Measurements from ENCODE around the gene TRAF1.

TRAF1 gene

DNA sequence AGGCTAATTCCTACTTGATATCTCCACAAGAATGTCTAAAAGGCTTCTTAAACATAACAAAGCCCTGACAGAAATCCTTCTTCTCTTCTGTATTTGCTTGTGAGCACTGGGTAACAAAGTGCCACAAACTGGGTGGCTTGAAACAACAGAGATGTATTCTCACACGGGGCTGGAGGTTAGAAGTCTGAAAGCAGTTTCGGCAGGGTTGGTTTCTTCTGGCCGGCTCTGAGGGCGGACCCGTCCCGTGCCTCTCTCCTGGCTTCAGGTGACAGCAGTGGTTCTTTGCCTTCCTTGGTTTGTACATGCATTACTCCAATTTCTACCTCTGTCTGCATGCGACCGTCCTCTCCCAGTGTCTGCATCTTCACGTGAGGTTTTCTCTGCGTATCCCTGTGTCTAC, 14.0 kb upstream of the TRAF1 start:
- no peak for DNase-seq

DNA sequence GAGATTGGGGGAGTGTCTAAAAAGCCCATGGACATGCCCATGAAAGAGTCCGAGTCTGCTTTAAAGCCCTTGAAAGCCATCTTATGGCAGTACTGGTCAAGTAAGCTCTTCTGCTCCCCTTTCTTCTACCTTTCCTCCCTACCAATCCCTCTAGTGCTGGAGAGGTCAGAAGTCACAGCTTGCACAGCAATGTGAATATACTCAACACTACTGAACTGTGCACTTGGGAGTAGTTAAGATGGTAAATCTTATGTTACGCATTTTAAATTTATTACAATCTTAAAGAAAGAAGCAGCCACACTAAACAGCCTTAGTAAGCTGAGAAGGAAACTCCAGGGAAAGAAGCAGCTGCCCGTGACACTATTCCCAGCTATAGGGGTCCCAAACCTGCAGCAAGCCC, 12.3 kb upstream of the TRAF1 start:
- no peak for DNase-seq

DNA sequence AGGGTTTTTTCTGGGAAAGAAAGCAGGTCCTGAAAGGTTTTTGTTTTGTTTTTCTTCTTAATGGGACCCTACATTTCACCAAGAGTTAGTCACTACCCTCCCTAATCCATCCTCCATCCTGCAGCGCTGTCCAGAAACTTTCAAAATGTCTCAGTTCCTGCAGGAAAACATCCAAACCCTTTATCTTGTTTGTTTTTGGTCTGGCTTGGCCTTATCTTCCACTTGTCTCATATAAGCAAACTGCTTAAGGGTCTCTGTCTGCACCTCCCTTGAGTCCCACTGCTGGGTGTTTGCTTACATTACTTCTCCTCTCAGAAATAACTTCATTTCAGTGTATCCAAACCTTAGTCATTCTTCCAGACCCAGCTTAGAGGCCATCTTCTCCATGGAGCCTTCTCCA, 11.0 kb upstream of the TRAF1 start:
- DNase-seq, result no peak

DNA sequence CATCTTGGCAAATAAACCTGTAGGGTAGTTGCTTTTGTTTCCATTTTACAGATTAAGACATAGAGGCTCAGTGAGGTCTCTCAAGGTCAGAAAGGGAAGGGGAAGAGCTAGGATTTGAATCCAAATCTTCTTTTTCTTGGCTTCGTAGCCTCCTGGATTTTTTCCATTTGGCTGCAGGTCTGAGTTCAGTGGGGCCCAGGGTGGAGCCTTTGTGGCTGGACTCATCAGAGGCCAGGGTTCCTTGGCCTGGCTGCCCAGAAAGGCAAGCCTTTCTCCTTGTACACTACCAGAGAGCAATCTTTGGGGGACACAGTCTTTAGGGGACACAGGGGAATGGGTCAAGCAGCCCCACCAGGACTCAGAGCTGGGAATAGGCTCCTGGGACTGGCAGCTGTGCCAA, 10.5 kb upstream of the TRAF1 start:
- DNase-seq, result no peak

DNA sequence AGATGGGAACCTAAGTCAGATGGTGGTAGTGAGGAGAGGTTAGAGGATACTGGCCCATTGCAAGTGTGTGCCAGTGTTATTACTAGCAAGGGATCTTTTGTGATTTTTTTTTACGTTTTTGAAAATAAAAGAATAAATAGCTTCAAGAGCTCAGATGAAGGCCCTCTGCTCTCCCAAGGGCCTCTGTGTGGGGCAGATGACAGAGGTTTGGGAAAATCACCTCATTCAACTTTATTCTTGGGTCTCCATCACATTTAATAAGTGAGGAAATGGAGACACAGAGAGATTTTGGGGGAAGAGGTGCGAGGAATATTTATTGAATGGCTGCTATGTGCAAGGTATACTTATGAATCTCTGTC, 10.1 kb upstream of the TRAF1 start:
- DNase-seq, result no peak

DNA sequence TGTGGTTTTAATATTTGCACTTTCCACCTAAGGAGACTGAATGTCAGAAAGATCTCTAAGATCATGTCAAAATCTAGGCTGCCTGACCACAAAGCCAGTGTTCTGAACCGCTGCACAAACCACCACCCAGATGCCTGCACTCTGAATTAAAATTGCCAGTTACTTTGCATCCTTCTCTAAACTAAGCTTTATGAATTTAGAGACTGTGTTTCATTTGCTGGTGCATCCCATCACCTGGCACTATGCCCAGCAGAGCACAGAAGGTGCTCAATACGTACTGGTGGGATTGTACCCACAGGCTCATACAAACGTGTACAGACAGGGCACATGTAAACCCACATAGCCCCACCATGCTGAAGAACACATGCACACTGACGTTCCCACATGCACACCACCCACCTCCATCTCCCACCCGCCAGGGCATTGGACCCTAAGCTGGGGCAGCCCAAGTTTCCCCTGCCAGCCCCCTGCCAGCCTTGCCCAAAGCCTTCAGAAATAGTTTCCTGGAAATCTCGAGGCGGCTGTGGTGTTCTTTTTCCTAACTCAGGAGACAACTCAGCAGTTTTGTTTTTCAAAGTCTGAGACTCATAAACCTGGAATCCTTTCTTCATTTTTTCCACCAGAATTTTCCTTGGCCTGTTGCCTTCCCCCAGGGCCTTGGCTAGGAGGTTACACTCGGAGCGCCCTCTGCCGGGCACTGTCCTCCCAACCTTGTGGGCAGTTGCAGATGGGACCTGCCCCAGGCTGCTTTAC, 9.6 kb upstream of the TRAF1 start:
- DNase-seq, result peak; percentile 81

DNA sequence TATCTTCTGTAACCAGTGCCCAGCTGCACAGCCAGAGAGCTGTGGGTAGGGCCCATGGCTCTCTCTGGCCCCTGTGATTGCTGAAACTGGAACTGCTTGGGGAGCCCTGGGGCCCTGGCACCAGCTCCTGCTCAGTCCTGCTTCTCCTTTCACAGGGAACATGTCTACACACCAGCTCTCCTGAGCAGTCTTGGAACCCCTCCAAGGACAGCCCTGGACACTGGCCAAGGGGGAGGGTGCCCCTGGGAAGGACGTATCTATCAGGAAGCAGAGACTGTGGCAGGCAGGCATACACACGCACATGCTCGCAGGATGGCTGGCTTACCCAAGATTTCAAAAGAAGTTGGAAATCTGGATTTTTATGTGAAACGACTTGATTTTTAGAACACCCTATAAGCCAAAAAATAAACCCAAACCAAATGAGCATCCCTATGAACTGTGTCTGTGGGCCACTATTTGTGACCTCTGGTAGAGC, 8.8 kb upstream of the TRAF1 start:
- DNase-seq, result no peak

DNA sequence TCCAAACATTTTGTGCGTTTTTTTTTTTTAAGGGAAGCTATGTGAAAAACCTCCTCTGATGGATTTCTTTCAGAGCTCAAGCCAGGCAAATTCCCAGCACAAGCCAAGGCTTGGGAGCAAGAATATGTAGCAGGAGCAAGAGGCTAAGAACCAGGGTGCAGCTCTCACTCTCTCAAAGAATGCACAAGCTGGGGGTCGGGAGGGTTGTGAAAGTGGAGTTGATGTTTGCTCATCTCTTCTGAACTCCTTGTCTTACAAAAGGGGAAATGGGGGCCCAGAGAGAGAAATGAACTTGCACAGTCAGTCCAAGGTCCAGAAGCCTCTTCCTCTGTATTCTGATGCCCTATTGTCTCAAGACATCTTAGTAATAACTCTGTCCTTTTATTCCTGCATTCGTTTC, 7.7 kb upstream of the TRAF1 start:
- DNase-seq, result no peak

DNA sequence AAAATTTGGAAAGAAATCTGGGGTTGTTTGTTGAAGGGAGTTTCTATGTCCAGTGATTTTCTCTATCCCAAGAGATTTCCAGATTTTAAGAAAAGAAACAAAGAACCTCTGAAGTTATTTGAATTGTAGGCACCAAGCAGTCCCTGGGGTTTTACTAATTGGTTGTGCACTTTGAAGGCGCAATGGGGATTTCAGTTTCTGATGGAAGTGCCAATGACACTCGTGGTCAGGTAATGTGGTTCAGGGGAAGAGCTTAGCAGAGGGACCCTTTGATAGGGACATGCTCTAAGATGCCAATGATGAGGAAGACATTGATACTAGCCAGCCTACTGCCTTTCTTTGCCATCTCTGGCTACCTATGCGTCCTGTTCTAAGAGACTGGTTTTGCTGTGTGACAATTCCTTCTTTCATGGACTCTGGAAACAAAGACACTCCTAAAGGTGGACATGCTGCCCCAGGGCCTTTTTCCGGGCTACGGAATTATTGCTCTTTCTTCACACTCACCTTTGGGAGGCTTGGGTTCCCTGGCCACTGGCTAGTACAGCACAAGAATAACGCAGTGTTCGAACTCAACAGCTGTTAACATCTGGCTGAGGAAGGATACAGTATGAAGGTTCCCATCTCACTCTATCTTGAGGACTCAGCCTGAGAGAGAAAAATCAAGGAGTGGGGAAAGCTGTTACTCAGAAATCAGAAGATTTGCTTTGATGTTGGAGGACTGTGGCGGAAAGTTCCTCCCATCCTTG, 6.9 kb upstream of the TRAF1 start:
- no peak for DNase-seq

DNA sequence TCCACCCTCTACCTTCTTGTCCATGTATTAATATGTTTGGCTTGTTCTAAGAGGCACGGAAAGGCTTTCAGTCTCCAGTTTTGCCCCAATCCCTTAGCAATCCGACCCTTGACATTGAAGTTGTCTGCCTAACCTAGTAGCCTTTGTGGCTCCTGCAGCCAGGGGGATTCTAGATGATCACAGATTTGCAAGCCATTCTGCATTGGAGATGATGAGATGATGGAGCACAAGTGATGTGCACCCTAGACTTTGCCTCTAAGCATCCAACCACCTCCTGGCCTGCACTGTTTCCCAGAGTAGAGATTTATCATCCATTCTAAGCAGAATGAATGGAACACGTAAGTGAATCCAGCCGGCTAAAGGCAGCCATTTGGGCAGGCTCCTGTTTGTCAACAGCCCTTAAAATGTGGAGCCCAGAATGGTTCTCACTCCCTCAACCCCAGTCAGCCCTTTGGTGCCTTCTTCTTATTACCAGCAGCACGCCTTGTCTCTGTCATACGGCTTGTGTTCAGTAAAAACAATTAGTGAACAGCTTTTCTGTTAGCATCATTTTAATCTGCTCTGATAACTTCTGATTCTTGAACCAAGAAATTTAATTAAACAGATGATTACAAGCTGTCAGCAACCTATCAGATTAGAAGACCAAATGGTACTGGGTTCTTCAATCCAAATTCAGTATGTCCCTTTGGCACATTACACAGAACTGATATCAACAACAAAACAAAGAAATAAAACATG, 5.7 kb upstream of the TRAF1 start:
- DNase-seq, result no peak

DNA sequence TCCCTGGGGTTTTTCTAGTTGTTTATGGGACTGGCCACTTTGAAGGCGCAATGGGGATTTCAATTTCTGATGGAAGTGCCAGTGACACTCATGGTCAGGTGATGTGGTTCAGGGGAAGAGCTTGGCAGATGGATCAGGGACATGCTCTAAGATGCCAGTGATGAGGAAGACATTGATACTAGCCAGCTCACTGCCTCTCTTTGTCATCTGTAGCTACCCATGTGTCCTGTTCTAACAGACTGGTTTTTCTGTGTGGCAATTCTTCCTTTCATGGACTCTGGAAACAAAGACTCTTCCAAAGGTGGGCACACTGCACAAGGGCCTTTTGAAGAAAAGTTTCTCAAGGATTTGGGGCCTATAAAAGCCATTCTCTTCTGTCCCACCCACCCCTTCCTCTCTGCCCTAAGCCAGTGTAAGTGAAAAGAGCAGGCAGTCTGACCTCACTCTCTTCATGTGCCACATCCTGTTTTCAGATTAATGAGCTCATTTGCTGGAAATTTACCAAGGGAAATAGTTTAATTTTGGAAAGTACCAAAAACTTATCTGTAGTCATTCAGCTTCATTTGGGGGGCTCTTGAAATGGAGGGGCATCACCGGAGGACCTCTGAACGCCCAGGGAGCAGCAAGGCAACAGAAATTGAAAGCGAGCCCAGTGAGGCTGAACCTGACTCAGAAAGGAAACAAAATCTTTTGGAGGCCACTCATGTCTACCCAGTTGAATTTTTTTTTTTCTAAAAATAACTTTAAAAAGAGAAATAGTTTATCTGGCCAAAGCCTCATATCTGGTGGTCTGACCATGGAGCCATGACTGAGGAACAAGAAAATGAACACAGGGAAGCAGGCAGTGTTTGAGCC, 4.9 kb upstream of the TRAF1 start:
- peak; percentile 88 for DNase-seq

DNA sequence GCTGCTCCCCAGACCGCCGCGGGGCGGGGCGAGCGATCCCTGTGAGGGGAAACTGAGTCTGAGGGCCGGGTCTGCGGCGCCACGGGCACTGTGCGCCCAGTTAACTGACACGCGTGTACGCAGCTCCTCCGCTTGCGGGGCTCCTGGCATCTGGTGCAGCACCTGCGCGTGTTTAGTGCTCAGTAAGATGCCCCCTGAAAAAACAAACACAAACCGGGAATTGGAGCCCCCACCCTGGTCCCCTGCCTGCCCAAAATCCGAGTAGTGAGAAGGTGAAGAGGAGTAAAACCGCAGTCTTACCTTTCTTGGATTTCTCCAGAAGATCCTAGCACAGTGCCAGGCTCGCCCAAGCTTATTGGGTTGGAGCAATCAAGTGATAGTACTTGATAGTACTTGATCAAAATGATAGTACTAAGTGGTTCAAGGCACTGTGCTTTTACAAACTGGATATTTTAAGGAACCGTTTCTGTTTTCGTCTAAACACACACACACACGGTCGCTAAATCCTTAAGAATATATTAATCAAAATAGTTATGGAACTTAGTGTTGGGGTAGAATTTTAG, 2.7 kb upstream of the TRAF1 start:
- DNase-seq, result no peak

DNA sequence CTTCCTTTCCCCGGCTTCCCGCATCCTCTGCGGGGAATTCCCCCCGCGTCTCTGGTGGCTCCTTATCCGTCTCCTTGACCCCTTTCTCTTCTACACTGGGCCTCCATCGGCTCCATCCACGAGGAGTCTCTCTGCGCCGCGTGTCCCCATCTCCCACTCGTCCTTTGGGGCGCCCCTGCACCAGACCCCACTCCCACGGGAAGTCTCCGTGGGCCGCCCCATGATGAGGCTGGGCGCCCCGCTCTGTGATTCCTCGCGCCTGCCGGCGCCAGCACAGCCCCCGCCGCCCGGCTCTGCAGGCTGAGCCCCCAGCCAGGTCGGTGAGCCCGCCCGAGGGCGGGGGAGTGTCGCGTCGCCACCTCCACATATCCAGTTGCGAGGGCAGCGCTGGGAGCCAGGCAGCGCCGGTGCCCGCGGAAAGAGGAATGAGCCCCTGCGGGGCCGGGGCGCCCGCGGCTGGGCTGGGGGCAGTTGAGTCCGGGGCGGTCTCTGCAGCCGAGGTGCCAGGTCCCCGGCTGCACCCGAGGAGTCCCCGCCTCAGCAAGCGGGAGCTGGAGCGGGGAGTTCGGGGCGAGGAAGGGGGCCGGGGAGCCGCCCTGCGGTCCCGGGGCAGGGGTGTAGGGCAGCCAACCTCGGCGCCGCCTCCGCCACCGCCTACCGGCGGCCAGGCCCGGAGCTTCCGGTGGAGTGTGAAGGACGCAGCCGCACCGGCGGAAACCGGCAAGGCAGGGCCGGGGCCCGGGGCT, 2.1 kb upstream of the TRAF1 start:
- DNase-seq, result peak; percentile 77

DNA sequence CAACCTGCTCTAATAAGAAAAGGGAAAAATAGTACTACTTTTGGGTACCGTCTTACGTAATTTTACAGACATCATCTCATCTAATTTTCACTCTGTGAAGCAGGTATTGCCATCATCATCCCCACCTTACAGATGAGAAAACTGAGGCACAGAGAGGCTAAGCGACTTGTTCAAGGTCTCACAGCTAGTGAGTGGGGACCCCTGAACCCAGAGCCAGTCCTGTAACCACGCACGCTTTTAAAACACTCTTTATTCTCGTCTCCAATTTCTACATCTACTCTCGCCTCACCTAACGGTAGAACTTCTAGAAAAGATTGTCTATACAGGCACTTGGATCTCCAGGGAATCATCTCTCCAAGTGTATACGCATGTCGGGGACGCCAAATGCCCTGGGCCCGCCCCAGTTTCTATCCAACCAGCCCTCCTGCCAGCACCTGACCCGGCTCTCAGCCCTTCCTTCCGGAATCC, 1.5 kb upstream of the TRAF1 start:
- peak; percentile 57 for DNase-seq

DNA sequence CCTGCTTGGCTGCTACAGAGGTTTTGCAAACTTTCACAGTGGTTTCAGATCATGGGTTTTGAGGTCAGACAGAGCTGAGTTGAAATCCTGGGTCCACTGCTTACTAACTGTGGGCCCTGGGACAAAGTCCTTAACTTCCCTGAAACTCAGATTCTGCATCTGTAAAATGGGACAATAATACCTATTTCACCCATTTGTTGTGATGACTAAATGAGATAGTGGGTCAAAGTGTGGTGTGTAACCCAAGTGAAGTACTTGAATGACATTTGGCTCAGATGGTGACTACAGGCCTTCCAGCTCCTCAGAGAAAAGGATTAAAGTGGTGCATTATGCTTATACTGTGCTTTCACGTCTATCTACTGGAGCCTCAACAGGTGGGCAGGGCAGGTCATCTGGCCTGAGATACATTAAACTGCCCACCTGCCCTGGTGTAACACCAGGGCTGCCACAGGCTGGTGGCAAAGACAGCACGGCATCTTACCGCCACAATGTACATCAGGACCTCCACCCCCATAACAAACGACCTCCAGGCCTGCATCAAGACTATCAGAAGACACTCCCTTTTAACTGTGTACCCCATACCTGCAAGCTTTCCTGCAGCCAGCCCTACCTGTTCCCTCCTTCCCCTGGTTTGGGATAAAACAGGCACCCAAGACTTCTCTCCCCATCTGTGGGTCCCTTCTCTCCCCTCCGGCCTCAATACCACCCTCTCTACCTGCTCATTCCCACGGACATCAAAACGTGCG, 846 bp upstream of the TRAF1 start:
- peak; percentile 48 for DNase-seq

DNA sequence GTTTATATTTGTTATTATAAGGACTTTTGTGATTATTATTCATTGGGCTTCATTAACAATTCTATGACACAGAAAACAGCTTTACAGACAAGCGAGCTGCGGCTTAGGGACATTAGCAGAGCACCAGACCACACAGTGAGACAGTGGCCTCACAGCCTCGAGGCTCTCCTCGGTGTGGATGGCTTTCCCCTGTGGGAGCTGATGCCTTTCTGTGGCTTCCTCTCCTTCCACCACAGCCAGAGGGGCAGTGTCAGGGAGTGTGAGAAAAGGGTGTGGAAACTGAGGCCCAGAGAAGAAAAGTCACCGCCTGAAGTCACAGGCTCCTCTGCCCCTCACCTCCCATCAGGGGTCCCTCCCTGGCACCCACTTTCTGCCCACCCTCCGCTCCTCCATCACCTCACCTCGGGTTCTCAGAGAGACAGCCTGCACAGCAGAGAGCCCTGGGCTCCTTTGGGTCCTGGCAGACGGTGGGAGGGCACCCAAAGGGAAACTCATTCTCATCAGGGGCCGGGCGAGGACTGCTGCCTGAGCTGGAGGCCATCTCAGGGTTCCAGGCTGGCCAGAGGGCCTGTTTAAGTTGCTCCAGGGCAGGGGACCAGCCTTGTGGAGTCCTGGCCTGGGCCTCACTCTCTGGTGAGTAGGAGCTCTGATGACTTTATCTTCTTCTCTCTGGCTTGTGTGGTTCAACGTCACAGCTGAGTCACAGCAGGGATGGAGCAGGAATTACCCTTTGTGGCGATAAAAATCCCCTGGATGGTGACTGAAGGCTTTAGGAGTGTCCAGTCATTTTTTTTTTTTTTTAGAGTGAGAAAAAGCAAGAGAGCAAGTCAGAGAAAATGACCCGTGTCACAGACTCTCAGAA, 830 bp downstream of the TRAF1 start:
- peak; percentile 91 for DNase-seq

DNA sequence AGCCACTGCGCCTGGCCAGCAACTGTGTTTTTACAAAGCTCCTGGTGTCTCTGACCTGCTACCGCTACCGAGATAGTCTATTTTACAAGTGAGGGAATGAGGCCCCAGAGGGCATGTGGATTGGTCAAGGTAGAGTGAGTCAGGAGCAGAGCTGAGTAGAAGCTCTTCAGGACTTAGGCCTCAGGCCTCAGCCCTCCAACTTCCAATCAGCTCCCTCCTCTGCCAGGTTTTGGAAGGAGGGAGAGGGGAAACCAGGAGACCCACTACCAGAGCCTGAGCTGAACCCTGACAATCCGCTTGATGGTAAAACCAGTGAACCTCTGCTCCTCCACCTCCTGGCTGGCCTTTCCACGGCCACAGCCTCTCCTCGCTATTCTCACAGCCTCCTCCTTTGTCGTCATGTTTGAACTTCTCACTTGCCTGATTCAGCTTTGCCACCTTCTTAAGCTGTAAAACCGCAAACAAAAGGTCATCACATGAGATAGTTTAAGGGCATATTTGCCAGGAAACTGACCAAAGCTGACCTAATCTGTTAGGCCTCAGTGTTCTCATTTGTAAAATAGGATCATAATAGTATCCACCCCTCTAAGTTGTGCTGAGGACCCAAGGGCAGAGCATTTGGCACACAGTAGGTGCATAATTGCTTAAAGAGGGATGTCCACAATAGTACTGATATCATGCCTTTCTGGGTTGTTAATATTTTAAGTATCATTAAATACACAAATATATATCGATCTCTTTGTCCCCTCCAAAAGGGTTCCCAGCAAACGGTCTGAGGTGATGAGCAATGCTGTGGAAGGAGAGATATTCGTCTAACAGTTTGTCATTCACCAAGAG, 1.7 kb downstream of the TRAF1 start:
- DNase-seq, result peak; percentile 67

DNA sequence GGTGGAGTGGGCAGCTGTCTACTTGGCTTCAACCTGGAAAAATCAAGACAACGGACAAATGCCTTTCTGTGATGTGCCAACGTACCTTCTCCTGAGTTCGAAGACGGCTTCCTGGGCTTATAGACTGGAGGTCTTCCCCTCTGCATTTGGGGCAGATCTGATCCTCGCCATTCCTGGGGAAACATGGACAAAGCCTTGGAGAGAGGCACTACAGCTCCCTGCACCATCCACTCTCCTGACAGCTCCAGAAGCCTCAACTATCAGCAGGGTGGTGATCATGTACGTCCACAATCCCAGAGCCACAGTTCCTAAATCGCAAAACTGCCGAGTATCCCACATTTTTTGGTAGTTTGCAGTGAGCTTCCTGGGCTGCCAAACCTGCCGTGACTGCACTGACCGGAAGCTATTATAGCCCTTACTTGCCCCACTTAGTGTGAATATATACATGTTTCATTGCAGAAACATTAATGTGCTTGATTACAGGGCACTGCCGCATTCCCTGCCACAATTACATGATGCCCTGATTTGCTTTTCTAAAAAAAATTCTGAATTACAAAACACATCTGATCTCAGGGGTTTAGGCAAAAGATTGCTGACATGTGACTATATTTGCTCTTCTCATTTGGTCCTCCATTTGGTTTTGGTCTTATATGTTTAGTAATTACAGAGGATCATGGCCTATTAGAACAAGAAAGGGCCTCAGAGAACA, 2.8 kb downstream of the TRAF1 start:
- DNase-seq, result no peak
